ENCODE measurements around the gene CACNA2D1.

The CACNA2D1 gene

DNA sequence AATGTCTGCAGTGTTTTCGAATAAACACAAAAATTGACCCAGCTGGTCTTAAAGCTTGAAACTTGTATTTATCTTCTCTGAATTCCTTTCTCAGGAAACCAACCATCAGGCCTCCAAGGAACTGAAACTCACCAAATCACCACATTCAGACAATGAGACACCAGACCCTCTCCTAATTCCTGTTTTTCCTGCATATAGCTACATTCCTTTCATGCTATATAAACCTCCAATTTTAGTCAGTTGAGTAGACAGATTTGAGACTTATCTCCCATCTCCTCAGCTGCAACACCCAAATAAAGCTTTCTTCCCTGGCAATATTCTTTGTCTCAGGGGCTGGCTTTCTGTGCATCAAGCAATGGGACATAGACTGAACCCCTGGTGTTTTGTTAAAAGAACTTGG lies 317.0 kb downstream of the CACNA2D1 start:
- no peak overlapping the region for H3K27ac ChIP-seq
- TF ChIP-seq, protein P1, sequence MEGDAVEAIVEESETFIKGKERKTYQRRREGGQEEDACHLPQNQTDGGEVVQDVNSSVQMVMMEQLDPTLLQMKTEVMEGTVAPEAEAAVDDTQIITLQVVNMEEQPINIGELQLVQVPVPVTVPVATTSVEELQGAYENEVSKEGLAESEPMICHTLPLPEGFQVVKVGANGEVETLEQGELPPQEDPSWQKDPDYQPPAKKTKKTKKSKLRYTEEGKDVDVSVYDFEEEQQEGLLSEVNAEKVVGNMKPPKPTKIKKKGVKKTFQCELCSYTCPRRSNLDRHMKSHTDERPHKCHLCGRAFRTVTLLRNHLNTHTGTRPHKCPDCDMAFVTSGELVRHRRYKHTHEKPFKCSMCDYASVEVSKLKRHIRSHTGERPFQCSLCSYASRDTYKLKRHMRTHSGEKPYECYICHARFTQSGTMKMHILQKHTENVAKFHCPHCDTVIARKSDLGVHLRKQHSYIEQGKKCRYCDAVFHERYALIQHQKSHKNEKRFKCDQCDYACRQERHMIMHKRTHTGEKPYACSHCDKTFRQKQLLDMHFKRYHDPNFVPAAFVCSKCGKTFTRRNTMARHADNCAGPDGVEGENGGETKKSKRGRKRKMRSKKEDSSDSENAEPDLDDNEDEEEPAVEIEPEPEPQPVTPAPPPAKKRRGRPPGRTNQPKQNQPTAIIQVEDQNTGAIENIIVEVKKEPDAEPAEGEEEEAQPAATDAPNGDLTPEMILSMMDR (IDR thresholded peaks at IDR 0.05), result no peak
- no peak for DNase-seq (ENCODE audit: low spot score)
- no peak overlapping the region for H3K4me3 ChIP-seq

DNA sequence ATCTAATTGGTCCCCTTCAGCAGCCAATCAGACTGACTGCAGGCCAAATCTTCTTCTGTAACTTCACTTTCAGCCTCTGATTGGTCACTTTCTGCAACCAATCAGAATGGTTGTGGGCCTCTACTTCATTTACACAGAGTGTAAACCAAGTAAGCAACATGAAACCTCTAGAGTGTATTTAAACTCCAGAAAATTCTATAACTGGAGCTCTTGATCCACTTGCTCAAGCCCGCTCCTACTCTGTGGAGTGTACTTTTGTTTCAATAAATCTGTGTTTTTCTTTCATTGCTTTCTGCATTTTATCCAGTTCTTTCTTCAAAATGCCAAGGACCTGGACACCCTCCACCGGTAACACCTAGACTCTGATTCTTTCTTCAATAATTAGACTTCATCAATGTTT lies 319.1 kb downstream of the CACNA2D1 start:
- DNase-seq (ENCODE audit: low spot score), result no peak
- Histone ChIP-seq H3K4me3 (no peak overlapping the region), H3K27ac (no peak overlapping the region)
- TF ChIP-seq, protein P1 (IDR thresholded peaks at IDR 0.05), result no peak

DNA sequence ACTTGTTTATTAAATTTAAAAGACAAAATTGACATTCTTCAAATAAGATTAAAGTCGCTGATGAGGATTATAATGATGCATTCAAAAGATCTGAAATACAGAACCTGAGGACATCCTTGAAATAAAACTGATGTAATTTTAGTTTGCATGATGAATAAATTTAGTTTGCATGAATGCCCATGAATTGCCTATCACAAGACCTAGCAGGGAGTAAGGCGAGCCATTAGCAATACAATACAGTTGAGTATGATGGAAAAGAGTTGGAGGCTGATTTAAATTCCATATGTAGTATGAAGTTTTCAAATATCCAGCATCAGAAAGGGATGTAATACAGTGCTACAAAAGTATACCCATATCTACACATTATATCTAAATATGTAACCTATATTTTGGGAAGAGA lies 321.3 kb downstream of the CACNA2D1 start:
- TF ChIP-seq, protein P1 (IDR thresholded peaks at IDR 0.05), result no peak
- DNase-seq (ENCODE audit: low spot score), result no peak
- Histone ChIP-seq H3K27ac (no peak overlapping the region), H3K4me3 (no peak overlapping the region)

DNA sequence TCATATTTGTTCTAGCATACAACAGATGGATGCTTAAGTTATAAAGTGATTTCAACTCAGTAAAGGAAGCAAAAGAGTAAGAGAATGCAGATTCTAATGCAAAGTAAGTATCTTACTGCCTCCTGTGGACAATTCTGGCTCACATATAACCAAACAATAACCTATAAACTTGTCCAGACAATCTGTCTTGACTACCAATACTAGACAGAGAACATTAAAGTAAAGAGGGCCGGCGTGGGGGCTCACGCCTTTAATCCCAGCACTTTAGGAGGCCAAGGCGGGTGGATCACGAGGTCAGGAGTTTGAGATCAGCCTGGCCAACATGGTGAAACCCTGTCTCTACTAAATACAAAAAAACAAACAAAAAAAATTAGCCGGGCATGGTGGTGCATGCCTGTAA lies 329.3 kb downstream of the CACNA2D1 start:
- Histone ChIP-seq H3K27ac (no peak overlapping the region), H3K4me3 (no peak overlapping the region)
- DNase-seq (ENCODE audit: low spot score), result no peak
- TF ChIP-seq, protein P1 (IDR thresholded peaks at IDR 0.05), result no peak

DNA sequence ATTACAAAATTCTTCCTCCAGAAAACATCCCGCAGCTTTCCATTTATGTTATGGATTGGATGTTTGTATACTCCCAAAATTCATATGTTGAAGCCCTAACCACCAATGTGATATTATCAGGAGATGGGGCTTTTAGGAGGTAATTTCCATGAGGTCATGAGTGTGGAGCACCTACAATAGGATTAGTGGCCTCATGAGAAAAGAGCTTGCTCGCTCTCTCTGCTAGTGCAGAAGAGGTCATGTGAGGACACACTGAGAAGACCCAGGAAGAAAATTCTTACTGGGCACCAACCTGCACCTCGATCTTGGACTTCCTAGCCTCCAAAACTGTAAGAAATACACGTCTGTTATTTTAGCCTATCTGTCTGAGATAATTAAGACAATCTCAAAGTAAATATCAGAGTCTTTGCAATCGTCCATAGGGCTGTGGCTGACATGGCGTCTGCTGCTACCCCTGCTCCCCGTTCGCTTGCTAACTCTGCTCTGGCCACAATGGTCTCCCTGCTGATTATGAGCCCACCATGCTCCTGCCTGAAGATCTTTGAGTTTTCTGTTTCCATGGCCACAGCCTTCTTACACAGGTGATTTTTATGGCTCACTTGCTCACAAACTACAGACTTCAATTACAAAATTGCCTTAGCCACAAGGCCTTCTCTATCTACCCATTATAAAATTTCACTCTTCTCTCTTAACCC lies 333.3 kb downstream of the CACNA2D1 start:
- DNase-seq (ENCODE audit: low spot score), result no peak
- Histone ChIP-seq H3K4me3 (no peak overlapping the region), H3K27ac (no peak overlapping the region)
- TF ChIP-seq, protein P1 (IDR thresholded peaks at IDR 0.05), result no peak

DNA sequence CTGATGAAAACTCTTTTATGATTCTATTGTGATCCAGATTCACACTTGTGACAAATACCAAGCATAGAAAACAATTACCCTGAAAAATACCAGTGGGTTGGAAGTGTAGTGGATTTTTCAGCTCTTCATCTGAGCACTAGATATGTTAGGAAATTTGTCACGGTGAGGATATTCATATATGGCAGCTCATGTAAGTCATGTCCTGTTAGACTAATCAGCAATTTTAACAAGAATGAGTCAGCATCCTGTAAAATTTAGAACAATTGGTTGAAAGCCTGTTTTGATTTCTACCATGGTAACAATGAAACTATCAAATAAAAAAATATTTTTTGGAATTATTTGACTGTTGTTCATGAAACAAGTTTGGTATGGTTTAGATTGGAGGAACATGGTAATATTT lies 334.3 kb downstream of the CACNA2D1 start:
- DNase-seq (ENCODE audit: low spot score), result no peak
- H3K27ac ChIP-seq, result no peak overlapping the region
- no peak overlapping the region for H3K4me3 ChIP-seq
- TF ChIP-seq, protein P1 (IDR thresholded peaks at IDR 0.05), result no peak

DNA sequence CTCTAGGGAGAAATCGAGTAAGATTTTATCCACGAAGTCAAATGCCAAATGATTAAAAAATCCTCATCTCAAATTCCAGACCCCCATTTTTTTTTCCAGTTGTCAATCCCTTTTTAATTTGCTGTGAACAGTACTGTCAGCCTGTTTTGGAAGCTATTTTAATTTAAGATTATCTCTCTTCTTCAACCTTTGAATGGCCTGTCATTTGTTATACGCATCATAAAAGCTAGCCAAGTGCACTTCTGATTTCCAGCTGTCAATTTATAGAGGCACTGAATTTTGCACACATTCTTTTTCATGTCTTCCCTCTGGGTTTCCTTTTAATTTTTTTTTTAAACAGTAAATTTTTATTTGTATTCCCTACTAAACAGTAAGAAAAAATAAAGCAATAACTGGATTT lies 337.4 kb downstream of the CACNA2D1 start:
- no peak overlapping the region for H3K27ac ChIP-seq
- TF ChIP-seq, protein P1 (IDR thresholded peaks at IDR 0.05), result no peak

More for the DNA sequence above, 337.4 kb downstream of the CACNA2D1 start:
- DNase-seq (ENCODE audit: low spot score), result no peak
- no peak overlapping the region for H3K4me3 ChIP-seq

Measured in coronary artery (tissue), 2 donors.